PC-3 (cell line): Measurements from ENCODE around the gene SLC22A13. TPM values are rescaled to one million over a fixed set of nuclear protein-coding genes. Genes with fewer than 3 reads are reported as not detected.

Experiments
- ATAC-seq: fragments of 200-7000 bp; cut with Tn5 transposase; 2 replicates; pipeline ENCODE4 v1.9.1; 2020; ENCODE audit warnings: mild to moderate bottlenecking, moderate library complexity
- BruUV-seq: library from RNA; stranded (reverse); fragments of 400-500 nt; replicated peaks from 2 replicates; lab custom pipeline; 2021; lab: Mats Ljungman, UMichigan
- CTCF ChIA-PET: fragments of 300-600 bp; sonication (Branson Sonifier 250); formaldehyde crosslinking; loops from one replicate; lab custom pipeline; 2022; ENCODE audit warnings: antibody characterized with exemption; lab: Charles Lee
- POLR2A ChIA-PET: fragments of 300-600 bp; sonication (Branson Sonifier 250); formaldehyde crosslinking; loops from one replicate; lab custom pipeline; 2022; ENCODE audit warnings: antibody characterized with exemption; ENCODE audit not compliant: unreplicated experiment; lab: Charles Lee
- DNase-seq: peaks from one replicate; pipeline ENCODE4 v3.0.0-alpha.2; 2015
- H2AFZ ChIP-seq: fragments of 300-600 bp; sonication (generic); 2 replicates; pipeline ENCODE4 v1.6.0; 2016; ENCODE audit warnings: antibody characterized with exemption, low read length
- H3F3A ChIP-seq: fragments of 300-600 bp; sonication (generic); one replicate; pipeline ENCODE4 v1.6.0; 2017; ENCODE audit warnings: antibody characterized with exemption, low read length, control low read depth, mild to moderate bottlenecking; ENCODE audit not compliant: unreplicated experiment
- H3K27ac ChIP-seq: fragments of 300-600 bp; sonication (generic); 2 replicates; pipeline ENCODE4 v1.5.1; 2016; ENCODE audit warnings: mild to moderate bottlenecking, low read length
- H3K27me3 ChIP-seq: fragments of 300-600 bp; sonication (generic); 2 replicates; pipeline ENCODE4 v1.6.1; 2016; ENCODE audit warnings: low read length, mixed read lengths
- H3K36me3 ChIP-seq: fragments of 300-600 bp; sonication (generic); 2 replicates; pipeline ENCODE4 v1.6.1; 2016; ENCODE audit warnings: low read depth, mixed run types, low read length, mixed read lengths
- H3K4me1 ChIP-seq: fragments of 300-600 bp; sonication (generic); 2 replicates; pipeline ENCODE4 v1.5.1; 2016; ENCODE audit warnings: low read length; ENCODE audit not compliant: insufficient read depth
- H3K4me2 ChIP-seq: fragments of 300-600 bp; sonication (generic); 2 replicates; pipeline ENCODE4 v1.6.0; 2016; ENCODE audit warnings: low read length
- H3K4me3 ChIP-seq: fragments of 300-600 bp; sonication (generic); 2 replicates; pipeline ENCODE4 v1.5.1; 2016; ENCODE audit warnings: mild to moderate bottlenecking, low read length, mixed read lengths
- H3K79me2 ChIP-seq: fragments of 300-600 bp; sonication (generic); 2 replicates; pipeline ENCODE4 v1.6.1; 2017; ENCODE audit warnings: low read length, mixed read lengths
- H3K9ac ChIP-seq: fragments of 300-600 bp; sonication (generic); 2 replicates; pipeline ENCODE4 v1.6.0; 2016; ENCODE audit warnings: mild to moderate bottlenecking, low read length
- H3K9me2 ChIP-seq: fragments of 300-600 bp; sonication (generic); replicated peaks from 2 replicates; pipeline ENCODE4 v1.6.1; 2016; ENCODE audit warnings: mixed run types, low read length, mixed read lengths
- H3K9me3 ChIP-seq: fragments of 300-600 bp; sonication (generic); 2 replicates; pipeline ENCODE4 v1.6.1; 2016; ENCODE audit warnings: low read length, mixed read lengths
- H4K20me1 ChIP-seq: fragments of 300-600 bp; sonication (generic); 2 replicates; pipeline ENCODE4 v1.6.1; 2016; ENCODE audit warnings: low read length, mixed read lengths
- EZH2 ChIP-seq: fragments of 300-600 bp; sonication (generic); IDR thresholded peaks from one replicate; pipeline ENCODE4 v1.6.1; 2017; ENCODE audit warnings: antibody characterized with exemption, mild to moderate bottlenecking, low read length; ENCODE audit not compliant: unreplicated experiment
- EZH2phosphoT487 ChIP-seq: fragments of 300-600 bp; sonication (generic); IDR thresholded peaks from 2 replicates; pipeline ENCODE4 v1.6.1; 2018; ENCODE audit warnings: mild to moderate bottlenecking, antibody characterized with exemption, low read length, borderline replicate concordance
- intact Hi-C: fragments of 100-400 bp; cut with micrococcal nuclease; formaldehyde crosslinking; loops from 2 replicates; pipeline ENCODE4 v1.9.0; 2023
- total RNA-seq: library from RNA; depleted of rRNA; stranded (reverse); fragments of >200 nt; gene quantifications from 2 replicates; pipeline ENCODE4 v1.2.3, GENCODE V29; 2014
- TF ChIP-seq, protein P1 (sequence below): fragments of 300-600 bp; sonication (generic); conservative IDR thresholded peaks from 2 replicates; pipeline ENCODE4 v1.5.1; 2017; ENCODE audit warnings: antibody characterized with exemption, low read depth, mild to moderate bottlenecking, low read length

The SLC22A13 gene
- total RNA-seq, 1 experiment from 2014 or later: 0.73 TPM

DNA sequence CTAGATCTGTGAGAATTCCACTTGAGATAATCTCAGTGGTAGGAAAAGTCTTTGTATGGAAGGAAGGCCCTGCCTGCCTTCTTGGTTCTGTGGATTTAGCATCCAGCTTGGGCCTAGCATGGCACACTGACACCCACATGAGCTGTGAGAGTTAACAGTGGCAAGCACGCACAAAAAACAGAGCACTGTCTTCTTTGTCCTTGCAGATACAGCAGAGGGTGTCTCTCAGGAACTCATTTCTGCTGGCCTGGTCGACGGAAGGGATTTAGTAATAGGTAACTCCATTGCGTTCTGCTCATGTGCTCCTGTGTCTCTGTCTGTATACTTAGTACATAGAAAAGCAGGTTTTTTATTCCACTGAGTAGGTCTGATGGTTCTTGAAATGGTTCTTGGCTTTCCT, 14.4 kb upstream of the SLC22A13 start:
- H3K4me1 ChIP-seq: peaks cover 11% of the 10 kb centered on the region
- no peaks in the 10 kb centered on the region for H3K9me2 ChIP-seq
- no peaks in the 10 kb centered on the region for H3K79me2 ChIP-seq
- H3K27me3 ChIP-seq: no peaks in the 10 kb centered on the region
- BruUV-seq: no TSS peak
- no peak overlapping the region for H3K27ac ChIP-seq
- H3K9me3 ChIP-seq: no peaks in the 10 kb centered on the region
- peaks cover 74% of the 10 kb centered on the region for H3K36me3 ChIP-seq
- H3K4me3 ChIP-seq: no peak overlapping the region
- intact Hi-C loops: no loop called here
- no peak overlapping the region for H3K4me2 ChIP-seq
- CTCF ChIA-PET: no interaction called here
- TF ChIP-seq, protein P1, sequence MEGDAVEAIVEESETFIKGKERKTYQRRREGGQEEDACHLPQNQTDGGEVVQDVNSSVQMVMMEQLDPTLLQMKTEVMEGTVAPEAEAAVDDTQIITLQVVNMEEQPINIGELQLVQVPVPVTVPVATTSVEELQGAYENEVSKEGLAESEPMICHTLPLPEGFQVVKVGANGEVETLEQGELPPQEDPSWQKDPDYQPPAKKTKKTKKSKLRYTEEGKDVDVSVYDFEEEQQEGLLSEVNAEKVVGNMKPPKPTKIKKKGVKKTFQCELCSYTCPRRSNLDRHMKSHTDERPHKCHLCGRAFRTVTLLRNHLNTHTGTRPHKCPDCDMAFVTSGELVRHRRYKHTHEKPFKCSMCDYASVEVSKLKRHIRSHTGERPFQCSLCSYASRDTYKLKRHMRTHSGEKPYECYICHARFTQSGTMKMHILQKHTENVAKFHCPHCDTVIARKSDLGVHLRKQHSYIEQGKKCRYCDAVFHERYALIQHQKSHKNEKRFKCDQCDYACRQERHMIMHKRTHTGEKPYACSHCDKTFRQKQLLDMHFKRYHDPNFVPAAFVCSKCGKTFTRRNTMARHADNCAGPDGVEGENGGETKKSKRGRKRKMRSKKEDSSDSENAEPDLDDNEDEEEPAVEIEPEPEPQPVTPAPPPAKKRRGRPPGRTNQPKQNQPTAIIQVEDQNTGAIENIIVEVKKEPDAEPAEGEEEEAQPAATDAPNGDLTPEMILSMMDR: 0 out of 2 replicates have a peak, but pooled peaks have one; percentile 17
- TF ChIP-seq EZH2 (no peak), EZH2phosphoT487 (no peak)
- peaks cover 4% of the 10 kb centered on the region for H3F3A ChIP-seq
- no peak overlapping the region for H2AFZ ChIP-seq
- ATAC-seq (no peak), DNase-seq (no peak)
- POLR2A ChIA-PET: no interaction called here
- H4K20me1 ChIP-seq: peaks cover 4% of the 10 kb centered on the region; the same call in 1 of the 2 replicates
- no peak overlapping the region for H3K9ac ChIP-seq

DNA sequence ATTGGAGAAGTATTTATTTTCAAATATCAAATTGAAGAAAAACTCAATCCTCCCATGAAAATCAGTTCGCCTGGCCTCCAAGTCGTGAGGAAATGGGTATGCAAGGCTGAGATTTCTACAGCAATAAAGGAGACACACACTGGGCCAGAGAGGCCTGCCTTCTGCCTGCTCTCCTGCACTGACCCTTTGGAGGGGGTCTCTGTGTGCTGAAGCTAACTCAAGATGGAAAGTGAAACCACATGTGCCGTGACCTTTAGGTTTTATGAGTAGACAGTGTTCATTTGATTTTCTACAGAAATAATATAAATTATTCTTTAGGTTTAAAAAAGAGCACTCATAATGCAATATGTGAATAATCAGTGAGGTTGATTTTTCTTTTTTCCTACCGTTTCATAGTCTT, 11.9 kb upstream of the SLC22A13 start:
- no peak for TF ChIP-seq EZH2phosphoT487
- no peak for TF ChIP-seq EZH2
- TF ChIP-seq, protein P1: no peak
- no peaks in the 10 kb centered on the region for H3F3A ChIP-seq
- intact Hi-C loops: no loop called here
- CTCF ChIA-PET: no interaction called here
- H4K20me1 ChIP-seq: no peaks in the 10 kb centered on the region
- no peaks in the 10 kb centered on the region for H3K9me3 ChIP-seq
- DNase-seq: no peak
- H3K36me3 ChIP-seq: peaks cover 56% of the 10 kb centered on the region
- H3K79me2 ChIP-seq: no peaks in the 10 kb centered on the region
- no peak for ATAC-seq
- H3K9me2 ChIP-seq: no peaks in the 10 kb centered on the region
- no peaks in the 10 kb centered on the region for H3K4me1 ChIP-seq
- H3K27ac ChIP-seq: no peak overlapping the region
- no TSS peak for BruUV-seq
- H3K9ac ChIP-seq: no peak overlapping the region
- H3K4me2 ChIP-seq: no peak overlapping the region
- no peak overlapping the region for H2AFZ ChIP-seq
- POLR2A ChIA-PET: no interaction called here
- no peak overlapping the region for H3K4me3 ChIP-seq
- H3K27me3 ChIP-seq: no peaks in the 10 kb centered on the region

DNA sequence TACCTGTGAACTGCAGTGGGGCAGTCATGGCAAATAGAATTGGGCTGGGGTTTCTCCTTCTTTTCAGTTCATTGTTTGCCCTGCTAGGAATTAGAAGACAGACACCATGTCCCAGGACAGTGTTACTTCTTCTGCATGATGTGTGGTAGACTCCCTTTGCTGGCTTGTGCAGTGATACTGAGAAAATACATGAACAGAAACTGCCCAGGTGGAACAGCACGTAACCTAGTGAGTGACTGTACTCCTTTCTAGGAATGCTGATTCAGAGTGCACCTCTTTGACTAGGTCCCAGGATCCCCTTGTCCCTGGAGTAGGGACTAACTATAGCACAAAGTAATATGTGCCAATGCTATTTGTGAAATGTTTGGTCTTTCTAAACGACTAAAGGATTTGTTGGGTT, 10.7 kb upstream of the SLC22A13 start:
- CTCF ChIA-PET: no interaction called here
- no TSS peak for BruUV-seq
- ATAC-seq: no peak

More for the DNA sequence above, 10.7 kb upstream of the SLC22A13 start:
- Histone ChIP-seq H3K27me3 (no peaks in the 10 kb centered on the region), H3K36me3 (peaks cover 44% of the 10 kb centered on the region), H3K79me2 (no peaks in the 10 kb centered on the region), H3F3A (no peaks in the 10 kb centered on the region), H3K27ac (no peak overlapping the region), H3K9me2 (no peaks in the 10 kb centered on the region), H2AFZ (no peak overlapping the region), H3K9me3 (no peaks in the 10 kb centered on the region), H4K20me1 (no peaks in the 10 kb centered on the region), H3K4me2 (no peak overlapping the region), H3K4me1 (no peaks in the 10 kb centered on the region), H3K4me3 (no peak overlapping the region), H3K9ac (no peak overlapping the region)
- intact Hi-C loops: no loop called here
- DNase-seq: no peak
- TF ChIP-seq EZH2: no peak
- TF ChIP-seq, protein P1: no peak
- POLR2A ChIA-PET: no interaction called here
